Epithelial cell of proximal tubule (primary cell): ENCODE results near the gene MITD1. TPM values are rescaled to one million over a fixed set of nuclear protein-coding genes. Genes with fewer than 3 reads are reported as not detected.

Experiments
- DNase-seq: peaks from one replicate; pipeline ENCODE4 v3.0.0-alpha.2; 2011; ENCODE audit warnings: low read depth
- H3K4me3 ChIP-seq: 2 replicates; pipeline ENCODE4 v1.5.1; 2011; ENCODE audit warnings: low read depth, mild to moderate bottlenecking, low read length
- total RNA-seq: library from RNA; depleted of rRNA; stranded (reverse); fragments of >200 nt; gene quantifications from 2 replicates; pipeline ENCODE4 v1.2.3, GENCODE V29; 2015
- TF ChIP-seq, protein P1 (sequence below): conservative IDR thresholded peaks from 2 replicates; pipeline ENCODE4 v1.5.1; 2012; ENCODE audit warnings: low read depth, mild to moderate bottlenecking, low read length

MITD1 gene
- total RNA-seq, 1 donor from 2014 or later: 45.7 TPM

DNA sequence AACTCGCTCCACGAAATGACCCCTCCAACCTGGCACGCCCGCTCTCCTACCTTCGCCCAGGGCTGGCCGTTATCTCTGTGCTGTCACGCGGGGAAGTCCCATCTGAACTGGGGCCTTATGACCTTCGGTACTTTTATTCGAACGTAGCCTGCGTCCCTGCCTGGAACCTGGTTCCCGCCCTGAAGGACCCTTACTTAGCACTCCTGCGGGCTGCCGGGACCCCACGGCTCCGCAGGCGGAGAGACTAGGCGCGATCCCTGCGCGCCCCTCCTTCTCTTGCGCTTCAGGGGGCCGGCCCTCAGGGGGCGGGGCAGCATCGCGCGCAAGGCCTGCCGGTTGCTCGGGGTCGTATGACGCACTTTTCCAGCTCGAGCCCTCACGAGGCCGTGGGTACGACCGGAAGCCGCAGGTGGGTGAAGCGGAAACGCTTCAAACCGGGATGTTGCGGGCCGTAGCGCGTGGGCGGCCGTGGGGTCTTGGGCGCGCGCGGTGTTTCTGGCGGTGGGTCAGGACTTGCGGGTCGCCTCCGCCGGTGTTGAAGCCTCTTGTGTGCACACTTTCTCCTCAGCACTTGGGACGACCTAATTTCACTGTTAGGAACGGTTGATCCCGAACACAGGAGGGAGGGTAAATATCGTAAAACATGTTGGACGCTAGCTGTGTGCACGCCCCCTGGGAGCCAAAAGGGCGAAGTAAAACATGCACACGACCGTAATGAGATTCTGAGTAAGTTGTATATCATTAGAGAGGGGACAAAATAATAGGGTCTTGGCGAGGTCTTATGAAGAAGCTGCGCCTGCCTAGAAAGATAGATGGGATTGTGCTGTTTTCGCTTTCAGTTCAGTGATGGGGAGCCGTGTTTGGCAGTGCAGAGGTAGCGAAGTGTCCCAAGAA lies 26.0 kb downstream of the MITD1 start, which contains the start of the genes LIPT1 and TSGA10:
Gene LIPT1 (plus strand): TSS at position 325 of the 894 bp plus-strand sequence. CDS start 6,991 bp downstream, outside the sequence.
Gene TSGA10 (minus strand): TSS at position 300 of the 894 bp plus-strand sequence. CDS start 45,503 bp downstream, outside the sequence.
- TF ChIP-seq, protein P1, sequence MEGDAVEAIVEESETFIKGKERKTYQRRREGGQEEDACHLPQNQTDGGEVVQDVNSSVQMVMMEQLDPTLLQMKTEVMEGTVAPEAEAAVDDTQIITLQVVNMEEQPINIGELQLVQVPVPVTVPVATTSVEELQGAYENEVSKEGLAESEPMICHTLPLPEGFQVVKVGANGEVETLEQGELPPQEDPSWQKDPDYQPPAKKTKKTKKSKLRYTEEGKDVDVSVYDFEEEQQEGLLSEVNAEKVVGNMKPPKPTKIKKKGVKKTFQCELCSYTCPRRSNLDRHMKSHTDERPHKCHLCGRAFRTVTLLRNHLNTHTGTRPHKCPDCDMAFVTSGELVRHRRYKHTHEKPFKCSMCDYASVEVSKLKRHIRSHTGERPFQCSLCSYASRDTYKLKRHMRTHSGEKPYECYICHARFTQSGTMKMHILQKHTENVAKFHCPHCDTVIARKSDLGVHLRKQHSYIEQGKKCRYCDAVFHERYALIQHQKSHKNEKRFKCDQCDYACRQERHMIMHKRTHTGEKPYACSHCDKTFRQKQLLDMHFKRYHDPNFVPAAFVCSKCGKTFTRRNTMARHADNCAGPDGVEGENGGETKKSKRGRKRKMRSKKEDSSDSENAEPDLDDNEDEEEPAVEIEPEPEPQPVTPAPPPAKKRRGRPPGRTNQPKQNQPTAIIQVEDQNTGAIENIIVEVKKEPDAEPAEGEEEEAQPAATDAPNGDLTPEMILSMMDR: peak; percentile 31
- DNase-seq: peak; percentile 51
- peak within 1 kb of the TSS; percentile 74 for H3K4me3 ChIP-seq

DNA sequence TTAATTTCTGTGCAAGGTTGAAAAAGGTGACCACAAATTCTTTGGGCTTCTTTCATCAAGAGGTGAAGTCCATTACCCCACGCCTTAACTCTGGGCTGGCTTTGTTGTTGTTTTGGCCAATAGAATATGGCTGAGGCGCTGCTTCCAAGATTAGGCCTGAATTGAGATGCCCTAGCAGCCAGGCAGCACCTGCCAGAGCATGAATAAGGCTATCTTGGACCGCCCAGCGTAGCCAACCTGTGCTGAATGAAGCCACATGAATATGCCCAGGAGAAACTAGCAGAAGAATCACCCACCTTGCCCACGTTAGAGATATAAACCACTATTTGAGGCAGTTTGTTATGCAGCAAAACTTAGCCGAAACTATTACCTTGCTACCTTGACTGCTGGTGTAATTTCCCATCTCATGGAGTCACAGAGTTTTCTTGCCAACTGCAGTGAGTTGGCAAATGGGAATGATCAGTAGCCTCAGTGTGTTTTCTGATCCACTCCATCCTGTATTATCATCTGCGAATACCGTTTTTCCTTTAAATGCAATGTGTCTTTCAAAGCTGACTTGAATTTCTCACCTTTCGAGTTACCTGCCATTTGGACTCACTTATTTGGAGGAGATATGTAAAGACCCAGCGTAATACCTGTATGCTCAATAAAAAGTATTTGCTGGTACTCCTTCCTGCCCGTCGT lies 26.8 kb downstream of the MITD1 start:
- no peak for DNase-seq
- peak overlapping the region; percentile 74 for H3K4me3 ChIP-seq
- TF ChIP-seq, protein P1: no peak

DNA sequence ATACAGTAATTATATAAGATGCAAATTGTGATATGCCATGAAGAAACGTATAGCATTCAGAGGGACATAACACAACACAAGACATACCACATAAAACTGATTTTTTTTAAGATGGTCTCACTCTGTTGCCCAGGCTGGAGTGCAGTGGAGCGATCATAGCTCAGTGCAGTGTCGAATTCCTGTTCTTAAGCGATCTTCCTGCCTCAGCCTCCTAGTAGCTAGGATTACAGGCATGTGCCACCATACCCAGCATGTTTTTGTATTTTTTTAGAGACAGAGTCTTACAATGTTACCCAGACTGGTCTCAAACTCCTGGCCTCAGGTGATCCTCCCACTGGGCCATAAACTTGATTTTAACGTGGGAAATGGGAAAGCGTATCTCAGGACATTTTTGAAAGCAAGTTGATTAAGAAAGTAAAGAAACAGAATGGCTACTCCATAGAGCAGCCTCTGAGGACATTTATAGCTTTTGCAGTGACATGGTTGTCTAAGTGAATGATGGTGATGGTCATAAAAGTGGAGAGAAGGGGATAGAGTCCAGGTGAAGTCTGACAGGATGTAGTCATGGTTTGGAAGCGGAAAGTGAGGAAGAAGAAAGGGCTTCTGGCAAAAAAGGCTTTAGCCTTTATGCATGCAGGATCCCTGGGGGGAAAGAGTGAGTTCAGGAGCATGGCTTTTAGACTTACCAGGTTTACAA lies 28.5 kb downstream of the MITD1 start:
- TF ChIP-seq, protein P1: no peak
- H3K4me3 ChIP-seq: no peak overlapping the region
- DNase-seq: no peak

DNA sequence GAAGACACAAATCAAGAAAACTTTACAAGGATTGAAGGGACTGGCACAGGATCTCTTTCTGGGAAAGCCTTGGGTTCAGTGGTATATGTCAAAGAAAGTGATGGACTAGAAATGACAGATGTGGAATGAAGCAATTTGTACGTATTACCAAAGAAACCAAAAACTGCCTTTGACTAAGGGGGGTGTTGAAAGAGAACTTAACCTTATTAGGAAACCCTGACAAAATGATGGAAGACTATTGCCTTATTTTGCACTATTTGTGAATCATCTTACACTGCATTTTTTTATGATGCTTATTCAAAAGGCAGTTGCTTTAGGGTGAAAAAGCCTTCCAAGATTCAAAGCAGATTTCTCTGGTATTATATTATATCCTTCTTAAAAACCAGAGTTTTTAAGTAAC lies 30.2 kb downstream of the MITD1 start:
- no peak for DNase-seq
- H3K4me3 ChIP-seq: no peak overlapping the region
- TF ChIP-seq, protein P1: no peak

DNA sequence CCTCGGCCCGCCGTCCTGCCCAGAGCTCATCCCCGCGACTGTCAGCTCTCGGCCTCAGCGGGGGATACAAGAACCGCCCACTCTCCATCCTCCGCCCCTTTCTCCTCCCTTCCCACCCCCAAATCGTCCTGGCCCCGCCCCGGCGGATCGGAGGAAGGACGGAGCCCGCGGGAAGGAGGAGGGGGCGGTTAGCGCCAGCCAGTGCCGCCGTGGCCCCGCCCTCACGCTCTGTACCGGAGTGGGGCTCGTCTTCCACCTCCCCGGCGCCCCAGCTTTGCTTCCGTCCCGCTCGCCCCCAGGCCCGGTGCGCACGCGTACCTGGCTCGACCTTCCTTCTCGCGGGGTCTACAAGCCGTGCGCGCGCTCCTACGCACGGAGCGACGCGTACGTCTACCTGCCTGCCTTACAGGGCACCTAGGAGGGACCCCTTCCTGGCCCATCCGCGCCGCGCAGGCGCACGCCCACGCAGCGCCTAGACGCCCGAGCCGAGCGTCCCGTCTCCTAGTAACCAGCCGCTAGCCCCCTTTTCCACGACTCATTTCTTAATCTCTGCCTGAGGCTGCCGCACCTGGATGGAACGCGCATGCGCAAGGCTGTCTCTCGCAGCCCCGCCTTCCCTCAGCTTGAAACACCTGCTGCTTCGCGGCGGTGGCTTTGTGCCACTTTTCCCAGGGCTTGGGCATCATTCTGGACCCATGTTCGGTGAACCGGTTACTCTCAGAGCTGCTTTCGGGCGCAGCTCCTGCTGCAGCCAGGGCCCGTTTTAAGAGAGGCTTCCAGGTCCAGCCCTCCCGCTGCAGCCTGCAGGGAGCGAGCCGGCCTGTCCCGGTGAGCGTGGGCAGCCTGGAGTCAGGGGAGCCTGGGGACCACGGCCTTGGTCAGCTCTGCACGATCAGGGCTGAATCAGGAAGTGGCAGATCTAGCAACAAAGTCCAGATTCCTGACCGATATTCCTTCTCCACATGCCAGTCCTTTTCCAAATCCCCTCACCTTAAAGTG lies 39.4 kb downstream of the MITD1 start, which contains the start of gene C2orf15:
Gene C2orf15 (plus strand): TSS at position 598 of the 999 bp plus-strand sequence. CDS start 8,852 bp downstream, outside the sequence.
- peak; percentile 38 for DNase-seq
- peak within 1 kb of the TSS; percentile 89 for H3K4me3 ChIP-seq
- TF ChIP-seq, protein P1: no peak

DNA sequence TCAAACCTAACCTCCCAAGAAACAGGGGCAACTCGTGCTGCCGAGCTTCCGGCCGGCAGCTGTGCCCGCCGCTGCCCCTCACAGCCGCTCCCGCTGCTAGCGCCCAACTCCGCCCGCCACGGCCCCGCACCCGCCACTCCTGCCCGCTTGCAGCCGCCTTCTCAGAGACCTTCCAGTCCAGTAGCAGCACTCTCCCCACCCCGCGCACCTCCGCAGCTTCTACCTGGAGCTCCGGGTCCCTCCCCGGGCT lies 40.1 kb downstream of the MITD1 start:
- DNase-seq: no peak
- TF ChIP-seq, protein P1: no peak
- peak overlapping the region; percentile 89 for H3K4me3 ChIP-seq
